ENCODE measurements around the gene TGM6.

DNA sequence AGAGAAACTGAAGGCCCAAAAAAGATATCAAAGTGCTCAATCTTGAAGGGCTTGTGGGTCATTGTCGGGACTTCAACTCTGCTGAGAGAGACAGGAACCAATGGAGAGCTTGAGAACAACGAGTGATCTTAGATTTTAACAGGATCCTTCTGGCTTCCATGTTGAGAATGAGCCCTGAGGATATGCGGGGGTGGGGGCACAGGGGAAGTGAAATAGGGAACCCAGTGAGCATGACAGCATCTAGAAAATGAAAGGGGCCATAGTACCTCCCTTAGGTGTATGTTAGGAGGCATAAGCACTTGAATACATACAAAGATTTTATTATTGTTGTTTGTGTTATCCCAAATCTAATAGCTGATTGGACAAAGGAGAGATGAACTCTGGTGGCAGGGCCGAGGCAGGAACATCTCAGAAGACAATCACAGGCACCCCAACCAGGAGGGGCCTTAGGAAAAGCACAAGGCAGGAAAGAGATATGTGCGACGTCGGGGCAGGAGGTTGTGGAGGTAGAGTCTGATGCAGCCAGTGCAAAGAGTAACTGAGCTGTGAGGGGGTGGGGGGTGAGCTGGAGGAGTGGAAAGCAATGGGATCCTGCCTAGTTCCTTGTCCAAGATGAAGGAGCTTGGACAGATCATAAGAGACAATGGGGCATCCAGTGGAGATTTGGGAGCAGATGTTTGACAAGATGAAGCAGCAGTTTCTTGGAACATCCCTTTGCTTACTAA lies 10.4 kb downstream of the TGM6 start:
- TF ChIP-seq USF1 (IDR thresholded peaks at IDR 0.05) = no peak
- no peak for TF ChIP-seq YY1 (IDR thresholded peaks at IDR 0.05; ENCODE audit: low read depth)
- TF ChIP-seq FOXM1 (IDR thresholded peaks at IDR 0.05; ENCODE audit: borderline replicate concordance, low read depth) = no peak
- no peak for TF ChIP-seq EP300 (IDR thresholded peaks at IDR 0.05; ENCODE audit: borderline replicate concordance)
- TF ChIP-seq CREB1 (IDR thresholded peaks at IDR 0.05; ENCODE audit: low read depth) = no peak
- TF ChIP-seq EGR1 (IDR thresholded peaks at IDR 0.05) = no peak
- no peak for TF ChIP-seq RAD21 (IDR thresholded peaks at IDR 0.05; ENCODE audit: low read depth)
- TF ChIP-seq TAF1 (IDR thresholded peaks at IDR 0.05; ENCODE audit: low read depth) = no peak
- TF ChIP-seq, protein P1, sequence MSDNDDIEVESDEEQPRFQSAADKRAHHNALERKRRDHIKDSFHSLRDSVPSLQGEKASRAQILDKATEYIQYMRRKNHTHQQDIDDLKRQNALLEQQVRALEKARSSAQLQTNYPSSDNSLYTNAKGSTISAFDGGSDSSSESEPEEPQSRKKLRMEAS (IDR thresholded peaks at IDR 0.05) = no peak
